ENCODE data around the gene PTPN13. TPM values are rescaled to one million over a fixed set of nuclear protein-coding genes. Genes with fewer than 3 reads are reported as not detected.
A peak's percentile ranks its signal among the peaks of the same experiment; 100 is the strongest.

PTPN13 gene
- total RNA-seq, 4 donors from 2014 or later, result 97.3 to 146 (median 125) TPM

GRCh38 chr4:86683983-86684382 lies 89.9 kb downstream of the PTPN13 start:
- Histone ChIP-seq H3K4me1 (no peaks in the 10 kb centered on the region), H3K9me3 (no peaks in the 10 kb centered on the region), H3K4me3 (no peak overlapping the region), H3K27ac (no peak overlapping the region), H3K36me3 (peaks cover 3% of the 10 kb centered on the region), H3K27me3 (no peaks in the 10 kb centered on the region)
- no peak for DNase-seq (ENCODE audit: low spot score in 2 of 2)
- TF ChIP-seq EP300 (IDR thresholded peaks at IDR 0.05), result no peak
- no peak for TF ChIP-seq POLR2A (IDR thresholded peaks at IDR 0.05)
- WGBS, result 90% methylated on average over 2 of the region's 2 CpGs

GRCh38 chr4:86685401-86685800 lies 91.3 kb downstream of the PTPN13 start:
- peak in 1 of 3 donors; percentile 46 for TF ChIP-seq POLR2AphosphoS5 (IDR thresholded peaks at IDR 0.05)
- no peak for TF ChIP-seq EP300 (IDR thresholded peaks at IDR 0.05)
- TF ChIP-seq, protein P1, sequence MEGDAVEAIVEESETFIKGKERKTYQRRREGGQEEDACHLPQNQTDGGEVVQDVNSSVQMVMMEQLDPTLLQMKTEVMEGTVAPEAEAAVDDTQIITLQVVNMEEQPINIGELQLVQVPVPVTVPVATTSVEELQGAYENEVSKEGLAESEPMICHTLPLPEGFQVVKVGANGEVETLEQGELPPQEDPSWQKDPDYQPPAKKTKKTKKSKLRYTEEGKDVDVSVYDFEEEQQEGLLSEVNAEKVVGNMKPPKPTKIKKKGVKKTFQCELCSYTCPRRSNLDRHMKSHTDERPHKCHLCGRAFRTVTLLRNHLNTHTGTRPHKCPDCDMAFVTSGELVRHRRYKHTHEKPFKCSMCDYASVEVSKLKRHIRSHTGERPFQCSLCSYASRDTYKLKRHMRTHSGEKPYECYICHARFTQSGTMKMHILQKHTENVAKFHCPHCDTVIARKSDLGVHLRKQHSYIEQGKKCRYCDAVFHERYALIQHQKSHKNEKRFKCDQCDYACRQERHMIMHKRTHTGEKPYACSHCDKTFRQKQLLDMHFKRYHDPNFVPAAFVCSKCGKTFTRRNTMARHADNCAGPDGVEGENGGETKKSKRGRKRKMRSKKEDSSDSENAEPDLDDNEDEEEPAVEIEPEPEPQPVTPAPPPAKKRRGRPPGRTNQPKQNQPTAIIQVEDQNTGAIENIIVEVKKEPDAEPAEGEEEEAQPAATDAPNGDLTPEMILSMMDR (IDR thresholded peaks at IDR 0.05), result no peak
- no peak for TF ChIP-seq POLR2A (IDR thresholded peaks at IDR 0.05)
- H3K4me1 ChIP-seq, result no peaks in the 10 kb centered on the region
- no peaks in the 10 kb centered on the region for H3K27me3 ChIP-seq
- H3K27ac ChIP-seq, result no peak overlapping the region
- H3K36me3 ChIP-seq, result peaks cover 6% of the 10 kb centered on the region
- 40% methylated on average over 3 of the region's 3 CpGs for WGBS
- no peak for DNase-seq (ENCODE audit: low spot score in 2 of 2)
- no peak overlapping the region for H3K4me3 ChIP-seq
- no peaks in the 10 kb centered on the region for H3K9me3 ChIP-seq

DNA sequence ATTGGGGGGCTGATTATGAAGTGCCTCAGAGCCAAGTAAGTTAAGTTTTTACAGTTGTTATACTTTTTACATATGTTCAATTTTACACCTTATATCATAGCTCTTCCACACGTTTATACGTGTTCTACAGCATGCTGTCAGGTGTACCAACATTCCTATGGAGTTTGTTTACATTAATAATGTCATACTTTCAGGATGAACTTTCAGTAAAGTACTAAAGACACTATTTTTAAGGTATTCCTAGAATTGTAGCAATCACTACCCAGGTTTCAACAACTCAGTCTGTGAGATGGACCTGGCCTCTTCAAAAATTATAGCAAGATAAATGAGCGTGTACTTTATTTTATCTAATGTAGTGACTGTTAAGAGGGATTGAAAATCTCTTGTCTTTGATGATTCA lies 92.6 kb downstream of the PTPN13 start:
- H3K4me1 ChIP-seq, result no peaks in the 10 kb centered on the region
- H3K27ac ChIP-seq, result no peak overlapping the region
- H3K9me3 ChIP-seq, result no peaks in the 10 kb centered on the region
- DNase-seq (ENCODE audit: low spot score in 2 of 2), result no peak
- TF ChIP-seq POLR2A (IDR thresholded peaks at IDR 0.05), result no peak
- TF ChIP-seq, protein P1 (IDR thresholded peaks at IDR 0.05), result no peak
- no peak for TF ChIP-seq EP300 (IDR thresholded peaks at IDR 0.05)
- TF ChIP-seq POLR2AphosphoS5 (IDR thresholded peaks at IDR 0.05), result no peak
- WGBS, result 76% methylated on average over 3 of the region's 3 CpGs
- H3K27me3 ChIP-seq, result no peaks in the 10 kb centered on the region
- peaks cover 7% of the 10 kb centered on the region for H3K36me3 ChIP-seq
- H3K4me3 ChIP-seq, result no peak overlapping the region

DNA sequence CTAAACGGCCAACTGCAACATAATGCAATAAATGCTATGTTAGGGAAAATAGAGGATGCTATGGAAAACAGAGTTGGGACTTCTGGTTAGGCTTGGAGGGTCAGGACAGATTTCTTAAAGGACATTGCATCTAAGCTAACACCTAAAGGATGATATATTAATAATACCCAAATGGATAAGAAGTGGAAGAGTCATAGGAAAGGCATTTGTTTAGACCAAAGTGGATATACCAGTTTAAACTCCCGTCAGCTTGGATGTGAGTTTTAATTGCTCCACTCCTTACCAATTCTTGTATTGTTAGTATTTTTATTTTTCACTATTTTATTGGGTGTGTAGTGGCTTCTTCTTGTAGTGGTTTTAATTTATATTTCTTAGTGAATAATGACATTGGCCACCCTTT lies 93.9 kb downstream of the PTPN13 start:
- DNase-seq (ENCODE audit: low spot score in 2 of 2), result no peak
- Histone ChIP-seq H3K4me1 (no peaks in the 10 kb centered on the region), H3K27ac (no peak overlapping the region), H3K9me3 (no peaks in the 10 kb centered on the region), H3K27me3 (no peaks in the 10 kb centered on the region), H3K4me3 (no peak overlapping the region), H3K36me3 (peaks cover 7% of the 10 kb centered on the region)
- TF ChIP-seq, protein P1 (IDR thresholded peaks at IDR 0.05), result no peak
- TF ChIP-seq EP300 (IDR thresholded peaks at IDR 0.05) (no peak), POLR2A (IDR thresholded peaks at IDR 0.05) (no peak), POLR2AphosphoS5 (IDR thresholded peaks at IDR 0.05) (no peak)
- 71% methylated on average over 2 of the region's 2 CpGs for WGBS

- Histone ChIP-seq H3K4me3 (no peak overlapping the region), H3K36me3 (no peaks in the 10 kb centered on the region), H3K27me3 (no peaks in the 10 kb centered on the region), H3K4me1 (peaks cover 23% of the 10 kb centered on the region), H3K9me3 (no peaks in the 10 kb centered on the region), H3K27ac (no peak overlapping the region)
- no peak for DNase-seq (ENCODE audit: low spot score in 2 of 2)
- 89% methylated on average over 3 of the region's 3 CpGs for WGBS
- TF ChIP-seq, protein P1 (IDR thresholded peaks at IDR 0.05), result no peak
- no peak for TF ChIP-seq POLR2A (IDR thresholded peaks at IDR 0.05)
Measured at GRCh38 chr4:86704601-86705000, 110.5 kb downstream of the PTPN13 start.

DNA sequence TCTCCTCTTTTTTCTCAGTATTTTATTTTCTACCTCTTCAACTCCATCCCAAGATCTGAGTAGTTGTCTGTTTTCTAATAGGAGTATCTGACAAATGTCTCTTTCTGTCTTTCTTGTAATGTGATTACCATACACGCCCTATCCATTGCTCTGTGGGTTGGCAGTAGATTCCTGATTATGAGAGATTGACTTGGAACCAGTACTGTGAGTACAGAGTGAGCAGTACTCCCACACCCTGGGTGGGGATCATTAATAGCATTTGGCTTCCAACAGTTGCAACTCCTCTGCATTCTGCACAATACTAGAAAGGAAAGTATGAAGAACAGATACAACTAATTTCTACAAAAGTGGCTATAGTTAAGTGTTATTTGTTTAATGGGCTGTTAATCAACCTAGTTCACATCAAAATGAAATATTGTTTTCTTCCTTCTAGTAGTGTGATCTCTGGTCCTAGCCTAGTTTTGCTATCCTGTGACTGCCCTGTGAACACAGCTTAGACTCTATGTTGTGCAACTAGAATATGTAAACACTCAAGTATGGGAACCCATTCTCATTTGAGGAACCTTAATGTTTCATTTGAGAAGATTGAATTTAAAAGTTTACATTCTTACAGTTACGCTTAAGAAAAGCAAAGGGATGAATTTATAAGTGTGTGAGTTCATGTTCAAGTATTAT lies 112.9 kb downstream of the PTPN13 start:
- Histone ChIP-seq H3K9me3 (no peaks in the 10 kb centered on the region), H3K27ac (peak overlapping the region; percentile 56), H3K36me3 (no peaks in the 10 kb centered on the region), H3K4me1 (peaks cover 26% of the 10 kb centered on the region), H3K4me3 (no peak overlapping the region), H3K27me3 (no peaks in the 10 kb centered on the region)
- no peak for DNase-seq (ENCODE audit: low spot score in 2 of 2)
- WGBS, result 67% methylated on average over 2 of the region's 2 CpGs
- TF ChIP-seq EP300 (IDR thresholded peaks at IDR 0.05), result no peak
- TF ChIP-seq, protein P1 (IDR thresholded peaks at IDR 0.05), result no peak
- TF ChIP-seq POLR2AphosphoS5 (IDR thresholded peaks at IDR 0.05), result no peak
- TF ChIP-seq POLR2A (IDR thresholded peaks at IDR 0.05), result no peak
